Heart left ventricle (tissue), 16 donors: ENCODE measurements around the gene RAB40C. TPM values are rescaled to one million over a fixed set of nuclear protein-coding genes. Genes with fewer than 3 reads are reported as not detected.

ENCODE experiments used
- ATAC-seq, 4 donors: fragments of 200-7000 bp; cut with Tn5 transposase; one replicate each; pipeline ENCODE4 v1.9.1; 2020 to 2022; ENCODE audit warnings: moderate library complexity in 4 of 4, mild to moderate bottlenecking in 3 of 4, moderate number of reproducible peaks in 1 of 4
- DNase-seq, 5 donors: peaks; one replicate each; pipeline ENCODE4 v3.0.0-alpha.2; 2020
- H3K27ac ChIP-seq, 12 donors: fragments of 200-600 bp; sonication (generic) in 4 of 12; one replicate each; pipeline versions ENCODE4 v1.5.0 to v1.8.0; 2016 to 2022; ENCODE audit warnings: mild to moderate bottlenecking in 2 of 12
- H3K27me3 ChIP-seq, 9 donors: fragments of 200-600 bp; sonication (generic) in 2 of 9; one replicate each; pipeline versions ENCODE4 v1.5.1 to v1.8.0; 2016 to 2022; ENCODE audit warnings: mild to moderate bottlenecking in 3 of 9
- H3K36me3 ChIP-seq, 9 donors: fragments of 200-600 bp; sonication (generic) in 2 of 9; one replicate each; pipeline versions ENCODE4 v1.5.0 to v1.8.0; 2018 to 2022; ENCODE audit warnings: mild to moderate bottlenecking in 2 of 9
- H3K4me1 ChIP-seq, 12 donors: fragments of 200-600 bp; sonication (generic) in 4 of 12; one replicate each; pipeline versions ENCODE4 v1.5.0 to v1.8.0; 2016 to 2022; ENCODE audit warnings: mild to moderate bottlenecking in 3 of 12
- H3K4me3 ChIP-seq, 12 donors: fragments of 200-600 bp; sonication (generic) in 4 of 12; one replicate each; pipeline versions ENCODE4 v1.5.0 to v1.8.0; 2017 to 2022; ENCODE audit warnings: mild to moderate bottlenecking in 9 of 12, moderate library complexity in 4 of 12
- H3K9me3 ChIP-seq, 12 donors: fragments of 200-600 bp; sonication (generic) in 4 of 12; one replicate each; pipeline versions ENCODE4 v1.5.0 to v1.8.0; 2016 to 2022; ENCODE audit warnings: mild to moderate bottlenecking in 1 of 12
- CTCF ChIP-seq, 12 donors: fragments of 200-600 bp; sonication (generic) in 4 of 12; IDR thresholded peaks; one replicate each; pipeline versions ENCODE4 v1.5.0 to v1.8.0; 2018 to 2022; ENCODE audit warnings: antibody characterized with exemption in 12 of 12, mild to moderate bottlenecking in 5 of 12
- POLR2A ChIP-seq, 2 donors: fragments of 450-650 bp; IDR thresholded peaks; one replicate each; pipeline ENCODE4 v1.6.1; 2017; ENCODE audit warnings: antibody characterized with exemption in 2 of 2, mild to moderate bottlenecking in 2 of 2, moderate library complexity in 2 of 2
- WGBS, 4 donors: extraction: QIAGEN DNeasy Blood & Tissue Kit in 2 of 4; methylation state at CpG; one replicate each; pipeline versions ENCODE4 v1.1.5 to v1.1.7; 2013 to 2018; 5-methylcytosine and 5-hydroxymethylcytosine counted together
- intact Hi-C, 10 donors: fragments of 100-400 bp; cut with DNase I; formaldehyde crosslinking; loops; one replicate each; pipeline versions ENCODE4 v1.11.1 to v1.14.2; 2022
- polyA plus RNA-seq, 2 donors: library from polyadenylated mRNA; stranded (reverse); fragments of 200-250 nt; gene quantifications; one replicate each; pipeline ENCODE4 v1.2.3, GENCODE V29; 2013
- total RNA-seq, 9 donors: library from RNA; depleted of rRNA in 2 of 9; stranded (reverse); fragments of >200 nt in 2 of 9; fragmentation: NEBNext Ultra II Directional in 3 of 9; extraction: Animal tissue kit (Norgen Biotek cat#: 25700) in 3 of 9; gene quantifications; one replicate each; pipeline versions ENCODE4 v1.1.0 to v1.2.4, GENCODE V29; 2016 to 2023
- donor health status: ischemic (EF 13 %, LVEDD 7.1; RV severe dilation, severe dysfunction).
- donor health status: healthy with polysubstance abuse.
- donor health status: DM: no; HTN: yes; CAD: no.
- donor health status: DM: no; HTN: no; CAD: no.
- donor health status: ischemic (EF 25% LVEDD 6.9; RV normal size, moderate dysfunction).
- donor health status: ischemic (EF 25% LVEDD 5.7; RV mildly dilated, moderate dysfunction).
- donor health status: healthy.
- donor health status: DM: yes; HTN: yes; CAD: no.
- donor health status: ischemic (EF 35%, LVEDD 5.7; RV mildly dilated, moderate dysfunction).
- donor health status: nonischemic (EF 11% LVEDD 7.7; RV severe dilation, severe dysfunction).
- donor health status: DM: yes; HTN: yes; CAD: no.
- donor health status: PGD.
- donor health status: ischemic (EF 29% LVEDD 5.4; RV normal size, mild dysfunction).
- donor health status: nonischemic (EF 23%, LVEDD 6.1; RV moderate dilation, normal function).

Gene RAB40C
- total and polyA plus RNA-seq, 11 donors, result 10.2 to 22.0 (median 12.8) TPM

DNA sequence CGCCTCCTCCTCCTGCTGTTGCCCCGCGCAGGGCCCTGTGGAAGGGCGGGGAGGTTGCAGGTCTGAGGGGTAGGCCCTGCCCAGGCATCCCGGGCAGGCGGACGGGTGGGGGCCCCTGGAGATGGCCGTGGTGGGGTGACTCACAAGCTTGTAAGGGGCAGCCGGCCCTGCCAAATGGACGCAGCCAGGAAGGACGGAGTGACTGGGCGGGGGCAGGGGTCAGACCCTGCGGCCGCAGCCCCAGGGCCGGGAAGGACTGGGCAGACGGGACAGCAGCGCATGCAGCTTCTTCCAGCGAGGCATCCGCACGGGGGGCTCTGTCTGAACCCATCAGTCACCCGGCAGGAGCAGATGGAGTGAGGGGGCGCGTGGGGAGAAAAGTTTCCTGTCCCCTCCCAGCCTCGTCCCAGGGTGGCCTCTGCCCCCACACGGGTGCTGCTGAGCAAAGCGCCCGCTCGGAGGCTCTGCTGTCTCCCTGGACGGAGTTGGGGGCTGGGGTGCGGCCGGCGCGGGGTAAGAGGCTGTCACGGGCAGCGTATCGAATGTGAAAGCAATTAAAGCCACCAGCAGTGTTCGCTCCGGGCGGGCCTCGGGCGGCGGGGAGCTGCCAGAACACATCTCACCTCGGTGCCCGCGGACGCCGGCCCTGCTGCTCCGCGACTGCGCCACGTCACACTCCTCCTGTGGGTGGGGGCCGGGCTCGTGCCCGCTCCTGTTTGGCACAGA lies 35.1 kb upstream of the RAB40C start:
- no peak overlapping the region for H3K4me3 ChIP-seq
- WGBS, 4 donors, result 85 to 92% (median 87%) methylated on average over 28 to 54 of the region's 54 CpGs

DNA sequence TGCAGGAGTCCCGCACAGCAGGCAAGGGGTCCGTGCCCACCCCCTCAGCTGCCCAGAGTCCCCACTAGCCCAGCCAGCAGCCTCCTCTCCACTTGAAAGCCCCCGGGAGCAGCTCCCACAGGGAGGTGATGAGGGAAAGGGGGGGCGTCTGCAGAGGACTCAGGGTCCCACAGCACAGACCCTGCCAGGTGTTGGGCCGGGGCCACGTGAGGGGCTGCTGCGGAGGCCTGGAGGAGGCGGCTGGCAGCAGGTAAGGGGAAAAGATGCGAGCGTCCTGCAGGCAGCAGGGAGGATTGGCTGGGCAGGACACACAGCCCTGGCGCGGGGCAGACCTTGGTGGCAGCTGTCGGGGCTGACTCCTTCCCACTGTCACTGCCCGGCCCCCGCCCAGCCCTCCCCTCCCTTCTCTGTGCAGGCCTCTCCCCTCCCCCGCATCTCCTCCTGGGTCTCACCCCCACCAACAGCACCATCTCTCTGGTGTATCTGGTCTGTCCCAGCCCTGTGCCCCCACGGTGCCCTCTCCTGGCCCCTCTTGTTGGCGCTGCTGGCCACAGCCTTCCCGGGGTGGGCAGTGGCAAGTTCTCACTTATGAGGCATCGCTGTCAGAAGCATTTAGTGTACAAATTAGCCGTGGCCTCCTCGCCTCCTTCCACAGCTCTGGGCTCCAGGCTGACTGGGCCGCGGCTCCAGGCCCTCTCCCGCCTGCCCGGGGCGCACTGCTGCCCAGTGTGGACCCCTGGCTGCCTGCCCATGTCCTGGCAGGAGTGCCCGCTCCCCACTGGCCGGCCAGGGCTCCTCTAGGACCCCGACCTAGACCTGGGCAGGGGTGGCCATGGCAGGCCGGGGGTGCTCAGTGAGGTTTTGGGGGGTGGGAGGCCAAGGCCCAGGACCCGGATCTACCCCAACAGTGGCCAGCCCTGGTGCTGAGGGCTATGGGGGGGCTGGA lies 34.1 kb upstream of the RAB40C start:
- no peak overlapping the region for H3K4me3 ChIP-seq
- H3K27ac ChIP-seq, result no peak overlapping the region
- no peaks in the 10 kb centered on the region for H3K9me3 ChIP-seq
- H3K36me3 ChIP-seq, result peaks cover 0 to 30% (median 16%) of the 10 kb centered on the region in 9 donors
- TF ChIP-seq POLR2A (IDR thresholded peaks at IDR 0.05) (no peak), CTCF (IDR thresholded peaks at IDR 0.05) (no peak)
- peaks cover 8 to 26% (median 15%) of the 10 kb centered on the region in 9 donors for H3K27me3 ChIP-seq
- intact Hi-C loops, result no loop called here
- peaks cover 0 to 22% (median 0%) of the 10 kb centered on the region in 12 donors for H3K4me1 ChIP-seq
- ATAC-seq, result no peak
- 71 to 81% (median 78%) methylated on average over 18 to 32 of the region's 32 CpGs for WGBS, 4 donors
- no peak for DNase-seq

More for the DNA sequence above, 35.1 kb upstream of the RAB40C start:
- TF ChIP-seq POLR2A (IDR thresholded peaks at IDR 0.05), result no peak
- no peak for TF ChIP-seq CTCF (IDR thresholded peaks at IDR 0.05)
- intact Hi-C loops, result no loop called here
- Histone ChIP-seq H3K4me1 (peaks cover 0 to 12% (median 0%) of the 10 kb centered on the region in 12 donors), H3K9me3 (no peaks in the 10 kb centered on the region), H3K27me3 (peaks cover 6 to 17% (median 8%) of the 10 kb centered on the region in 9 donors), H3K27ac (no peak overlapping the region), H3K36me3 (peaks cover 0 to 36% (median 16%) of the 10 kb centered on the region in 9 donors)
- no peak for ATAC-seq
- no peak for DNase-seq

- peaks cover 17 to 34% (median 23%) of the 10 kb centered on the region in 9 donors for H3K27me3 ChIP-seq
- intact Hi-C loops, result no loop called here
- H3K9me3 ChIP-seq, result no peaks in the 10 kb centered on the region
- DNase-seq, result no peak
- TF ChIP-seq CTCF (IDR thresholded peaks at IDR 0.05) (no peak), POLR2A (IDR thresholded peaks at IDR 0.05) (no peak)
- H3K4me3 ChIP-seq, result no peak overlapping the region
- peaks cover 0 to 25% (median 11%) of the 10 kb centered on the region in 9 donors for H3K36me3 ChIP-seq
- WGBS, 4 donors, result 80 to 84% (median 82%) methylated on average over 21 to 32 of the region's 32 CpGs
- H3K27ac ChIP-seq, result no peak overlapping the region
- H3K4me1 ChIP-seq, result peaks cover 0 to 23% (median 0%) of the 10 kb centered on the region in 12 donors
- no peak for ATAC-seq
These were observed 33.2 kb upstream of the RAB40C start for GRCh38 chr16:556474-557173.
